ENCODE results near the gene TMEM218. TPM values are rescaled to one million over a fixed set of nuclear protein-coding genes. Genes with fewer than 3 reads are reported as not detected.
A peak's percentile ranks its signal among the peaks of the same experiment; 100 is the strongest.

The TMEM218 gene
- polyA plus RNA-seq, 3 donors = 50.0 to 52.8 (median 51.2) TPM

DNA sequence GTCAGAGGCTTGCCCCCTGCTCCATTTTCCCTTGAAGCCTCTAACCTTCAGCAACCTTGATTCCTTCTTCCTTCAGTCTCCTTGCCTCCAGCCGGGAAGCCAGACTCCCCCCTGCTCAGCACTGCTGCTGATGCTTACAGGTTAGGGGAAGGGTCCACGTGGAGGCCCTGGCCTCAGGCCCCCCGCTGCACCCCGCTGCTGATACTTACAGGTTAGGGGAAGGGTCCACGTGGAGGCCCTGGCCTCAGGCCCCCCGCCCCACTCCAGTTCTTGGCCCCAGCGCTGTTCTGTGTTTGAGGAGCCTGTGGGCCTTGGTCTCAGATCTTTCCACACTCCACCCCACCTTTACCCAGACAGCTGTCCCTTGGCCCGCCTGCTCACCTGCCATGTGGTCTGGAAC is 27.5 kb upstream of the TMEM218 start:
- no peak for DNase-seq

DNA sequence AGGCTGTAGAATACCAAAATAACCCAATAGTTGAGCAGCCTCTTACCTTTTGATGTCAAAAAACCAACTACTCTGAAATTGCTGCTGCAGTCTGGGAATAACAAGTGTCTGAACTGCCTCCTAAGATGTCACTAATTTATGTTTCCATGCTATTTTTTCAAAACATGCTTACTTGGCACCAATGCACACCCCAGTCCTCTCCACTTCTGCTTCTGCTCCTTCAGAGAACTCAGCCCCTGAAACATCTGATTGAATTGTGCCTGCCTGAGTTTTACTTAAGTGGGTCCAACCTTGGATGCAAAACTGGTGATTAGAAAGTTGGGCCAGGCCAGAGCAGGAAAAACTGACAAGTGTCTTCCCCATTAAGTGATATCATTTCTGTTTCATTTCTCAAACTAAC is 24.6 kb upstream of the TMEM218 start:
- DNase-seq = no peak

DNA sequence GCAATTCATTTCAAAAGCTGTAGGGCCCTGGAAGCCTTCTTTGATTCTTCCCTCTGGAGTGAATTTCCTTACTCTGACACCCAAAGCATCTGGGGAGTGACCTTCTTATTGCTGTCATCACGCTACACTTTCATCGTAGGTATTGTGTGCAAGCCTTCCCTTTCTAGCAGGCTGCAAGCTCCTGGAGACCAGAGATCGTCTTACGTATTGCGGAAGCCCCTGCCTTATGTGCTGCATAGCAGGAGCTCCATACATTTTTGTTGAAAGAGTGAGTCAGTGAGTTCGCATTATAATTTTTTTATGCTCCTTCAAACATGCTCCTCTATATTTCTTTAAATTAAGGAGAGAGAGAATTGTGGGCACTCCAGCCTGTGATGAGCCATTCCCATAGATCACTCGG is 21.2 kb upstream of the TMEM218 start:
- no peak for DNase-seq

DNA sequence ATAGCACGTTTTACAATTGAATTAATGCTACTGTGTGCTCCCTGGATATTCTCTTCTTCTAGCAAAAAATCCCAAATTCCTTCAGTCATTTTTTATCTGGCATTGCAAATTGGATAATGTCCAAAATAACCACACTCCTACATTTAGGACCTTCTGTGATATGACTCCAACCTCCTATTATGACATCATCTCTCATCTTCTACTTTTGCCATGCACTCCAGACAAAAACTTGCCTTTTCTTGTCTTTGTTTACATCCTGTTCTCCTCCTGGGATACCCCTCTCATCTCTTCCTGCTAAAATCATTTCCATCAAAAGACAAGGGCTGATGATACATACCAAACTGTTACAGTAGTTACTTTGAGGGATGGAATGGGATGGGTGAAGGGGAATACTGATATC is 20.6 kb upstream of the TMEM218 start:
- no peak for DNase-seq

DNA sequence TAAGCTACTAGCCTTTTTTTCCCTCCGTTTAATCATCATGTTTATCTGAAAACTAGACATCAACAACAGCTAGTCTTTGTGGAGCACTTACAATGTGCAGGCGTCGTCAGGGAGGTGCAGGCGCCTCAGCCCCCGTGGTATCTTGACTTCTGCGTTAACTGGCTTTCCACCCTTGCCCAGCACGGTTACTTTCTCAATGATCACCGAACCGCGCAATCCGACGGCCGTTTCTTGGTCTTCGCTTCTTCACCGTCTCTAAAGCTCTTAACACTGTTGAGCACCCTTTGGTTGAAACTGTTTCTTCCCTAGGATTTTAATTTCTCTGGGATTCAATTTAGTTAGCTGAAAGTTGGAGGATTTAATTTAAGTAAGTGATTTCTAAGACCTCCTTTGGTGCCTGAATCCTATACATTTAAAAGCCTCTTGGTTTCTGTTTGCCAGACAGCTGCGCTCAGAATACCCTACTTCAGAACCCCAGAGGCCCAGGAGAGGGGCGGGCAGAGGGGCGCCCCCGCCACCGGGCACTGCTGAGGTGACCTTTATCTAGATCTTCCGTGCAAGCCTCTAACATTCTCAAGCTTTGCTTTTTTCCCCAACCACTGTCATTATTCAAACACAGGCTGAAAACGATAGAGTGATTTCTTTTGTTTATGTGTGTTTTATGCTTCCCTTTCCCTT is 18.0 kb upstream of the TMEM218 start:
- no peak for DNase-seq

DNA sequence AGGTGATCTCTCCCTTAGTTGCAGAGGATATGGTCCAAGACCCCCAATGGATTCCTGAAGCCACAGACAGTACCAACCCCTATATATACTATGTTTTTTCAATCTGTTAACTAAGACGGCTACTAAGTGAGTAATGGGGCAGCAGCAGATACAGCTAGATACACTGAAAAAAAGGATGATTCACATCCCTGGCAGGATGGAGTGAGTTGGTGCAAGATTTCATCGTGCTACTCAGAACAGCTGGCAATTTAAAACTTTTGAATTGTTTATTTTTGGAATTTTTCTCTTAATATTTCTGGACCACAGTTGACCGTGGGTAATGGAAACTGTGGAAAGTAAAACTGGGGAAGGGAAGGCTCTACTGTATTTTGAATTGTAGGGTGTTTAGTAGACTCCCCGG is 17.0 kb upstream of the TMEM218 start:
- DNase-seq = no peak

DNA sequence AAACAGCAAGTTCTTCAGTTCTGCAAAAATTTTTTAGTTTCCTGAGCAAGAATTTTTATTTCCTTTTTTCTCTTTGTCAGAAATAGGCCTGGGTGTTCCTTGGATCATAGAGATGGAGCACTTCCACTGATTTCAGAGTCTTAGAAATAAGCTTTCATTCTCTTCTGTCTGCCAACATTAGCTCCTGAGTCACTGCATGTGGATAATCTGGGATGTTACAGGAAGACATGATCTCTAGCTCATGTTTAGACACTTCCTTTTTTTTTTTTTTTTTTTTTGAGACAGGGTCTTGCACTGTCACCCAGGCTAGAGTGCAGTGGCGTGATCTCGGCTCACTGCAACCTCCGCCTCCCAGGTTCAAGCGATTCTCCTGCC is 13.2 kb upstream of the TMEM218 start:
- DNase-seq = no peak

DNA sequence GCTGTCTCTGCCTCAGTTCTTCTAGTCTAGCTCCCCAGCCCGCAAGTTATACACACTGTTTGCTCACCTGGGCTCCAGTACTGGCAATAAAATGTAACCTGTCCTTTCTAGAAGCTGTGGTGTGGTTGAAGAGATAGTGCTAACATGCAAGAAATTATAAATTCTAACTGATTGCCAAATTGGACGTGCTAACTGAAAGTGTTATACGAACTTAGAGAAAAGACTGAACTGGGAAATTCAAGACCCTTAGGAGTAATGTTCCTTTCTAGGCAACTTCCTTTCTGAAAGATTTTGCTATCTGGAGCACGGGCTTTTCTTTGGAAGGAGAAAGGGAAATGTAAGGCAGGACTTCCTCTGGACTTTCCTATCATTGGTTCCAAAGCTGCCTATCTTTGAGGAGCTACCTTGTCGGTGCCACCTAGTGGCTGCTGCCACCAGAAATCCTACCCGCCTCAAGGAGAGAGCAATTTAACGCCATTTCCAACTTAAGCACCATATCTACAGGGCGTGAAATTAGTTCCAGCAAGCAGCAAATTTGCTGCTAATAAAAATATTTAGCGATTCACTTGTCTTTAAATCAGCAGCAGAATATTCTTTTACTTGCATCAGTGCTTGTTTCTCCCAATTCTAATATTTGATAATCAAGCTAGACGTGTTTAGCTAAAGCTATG is 12.7 kb upstream of the TMEM218 start:
- peak; percentile 29 for DNase-seq

DNA sequence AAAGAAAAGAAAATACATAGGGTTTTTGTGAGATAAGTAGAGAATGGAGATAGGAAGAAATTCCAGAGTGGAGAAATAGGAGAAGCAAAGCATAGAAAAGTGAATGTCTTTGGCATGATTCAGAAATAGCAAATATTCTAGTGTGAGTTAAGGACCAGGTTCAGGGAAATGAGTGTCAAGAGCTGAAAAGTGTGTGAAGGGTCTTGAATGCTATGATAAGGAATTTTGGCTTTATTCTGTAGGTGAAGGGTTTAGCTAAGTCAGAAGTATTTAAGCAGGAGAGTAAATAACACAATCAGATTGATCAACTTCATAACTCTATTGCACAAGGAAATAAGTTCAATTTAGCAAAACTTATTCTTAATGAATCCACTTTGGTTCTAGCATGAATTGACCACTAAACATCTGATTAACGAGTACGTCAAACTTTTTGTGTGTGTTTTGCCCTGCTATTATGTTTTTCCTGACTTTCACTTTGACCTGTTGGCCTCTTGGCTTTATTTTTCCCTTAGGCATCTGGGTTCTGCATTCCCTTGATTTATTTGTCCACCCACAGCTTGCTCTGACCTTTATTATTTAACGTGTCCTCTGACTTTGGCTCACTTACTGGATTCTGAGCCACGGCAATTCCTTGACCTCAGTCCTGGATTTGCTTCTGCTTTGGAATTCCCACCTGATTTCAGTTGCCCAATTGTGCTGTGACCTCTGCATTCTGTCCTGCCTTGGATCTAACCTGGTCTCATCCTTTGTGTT is 11.9 kb upstream of the TMEM218 start:
- DNase-seq = no peak

DNA sequence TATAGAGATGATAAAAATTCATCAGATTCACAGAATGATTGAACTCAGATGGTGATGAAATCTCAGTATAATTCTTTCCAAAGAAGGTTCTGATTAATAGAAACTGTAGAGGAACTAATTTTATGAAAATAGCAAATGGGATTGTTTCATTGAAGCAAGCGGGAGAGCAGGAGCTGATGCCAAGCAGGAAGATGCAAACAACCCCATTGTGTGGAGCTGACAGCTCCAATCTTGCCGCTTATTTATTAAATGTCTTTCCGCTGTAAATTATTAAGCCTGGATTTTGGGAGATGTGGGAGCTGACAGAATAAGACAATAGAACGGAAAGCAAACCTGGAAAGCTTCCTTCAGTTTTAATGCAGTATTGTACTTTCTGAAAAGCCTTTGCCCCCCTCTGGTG is 6.0 kb upstream of the TMEM218 start:
- DNase-seq = no peak

DNA sequence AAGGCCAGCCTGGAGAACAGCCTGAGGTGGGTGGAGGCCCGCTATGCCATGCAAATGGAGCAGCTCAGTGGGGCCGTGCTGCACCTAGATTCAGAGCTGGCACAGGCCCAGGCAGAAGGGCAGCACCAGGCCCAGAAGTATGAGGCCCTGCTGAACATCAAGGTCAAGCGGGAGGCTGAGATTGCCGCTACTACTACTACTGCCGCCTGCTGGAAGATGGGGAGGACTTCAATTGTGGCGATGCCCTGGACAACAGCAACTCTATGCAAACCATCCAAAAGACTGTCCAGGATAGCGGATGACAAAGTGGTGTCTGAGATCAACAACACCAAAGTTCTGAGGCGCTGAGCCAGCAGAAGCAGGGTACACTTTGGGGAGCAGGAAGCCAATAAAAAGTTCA is 3.1 kb upstream of the TMEM218 start:
- DNase-seq = no peak

DNA sequence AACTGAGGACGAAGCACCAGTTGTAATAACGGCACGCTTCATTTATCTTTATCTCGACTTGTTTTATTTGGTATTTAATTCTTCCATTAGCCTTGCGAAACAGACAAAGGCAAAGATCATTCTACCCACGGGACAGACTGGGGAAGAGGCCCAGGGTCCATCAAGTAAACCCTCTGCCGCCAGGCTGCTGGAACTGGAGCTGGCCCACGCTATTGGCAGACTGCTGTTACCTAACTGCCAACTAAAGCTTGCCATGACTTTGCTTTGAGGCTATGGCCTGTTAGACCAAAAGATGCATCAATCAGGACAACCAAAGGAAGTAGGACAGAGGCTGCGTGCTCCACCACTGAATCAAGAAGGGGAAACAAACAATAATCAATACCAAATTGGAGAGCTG is 780 bp upstream of the TMEM218 start:
- DNase-seq = no peak

DNA sequence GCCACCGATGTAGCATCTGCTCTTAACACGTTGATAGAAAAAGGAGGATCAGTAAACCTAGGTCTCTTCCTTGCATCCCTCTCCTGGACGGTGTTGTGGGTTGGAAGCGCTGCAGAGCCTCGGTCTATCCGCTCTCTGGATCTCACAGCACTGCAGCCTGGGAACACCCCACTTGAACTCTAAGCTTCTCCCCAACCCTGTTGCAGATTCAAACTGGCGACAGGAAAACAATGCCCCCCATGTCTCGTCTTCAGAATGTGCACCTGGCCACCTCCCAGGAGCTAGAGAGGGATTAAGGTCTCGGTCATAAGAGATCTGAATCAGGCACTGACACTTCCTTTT is 454 bp downstream of the TMEM218 start:
- no peak for DNase-seq

DNA sequence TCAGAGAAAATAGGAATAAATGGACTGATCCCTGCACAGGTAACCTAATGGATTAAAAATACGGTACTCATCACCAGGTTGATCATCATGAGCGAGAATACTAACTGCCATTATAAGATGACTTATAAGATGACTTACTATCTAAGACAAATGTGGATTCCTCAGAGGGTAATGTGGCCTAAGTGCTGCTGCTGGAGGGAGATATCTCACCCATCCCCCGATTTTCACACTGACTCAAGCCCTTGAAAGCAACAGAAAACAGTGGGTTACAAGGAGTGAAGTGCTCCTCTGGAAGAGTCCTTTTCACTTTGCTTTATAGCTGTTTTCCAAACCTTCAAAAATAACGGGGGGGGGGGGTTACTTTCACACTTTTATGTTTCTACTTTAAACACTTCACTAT is 920 bp downstream of the TMEM218 start:
- no peak for DNase-seq

DNA sequence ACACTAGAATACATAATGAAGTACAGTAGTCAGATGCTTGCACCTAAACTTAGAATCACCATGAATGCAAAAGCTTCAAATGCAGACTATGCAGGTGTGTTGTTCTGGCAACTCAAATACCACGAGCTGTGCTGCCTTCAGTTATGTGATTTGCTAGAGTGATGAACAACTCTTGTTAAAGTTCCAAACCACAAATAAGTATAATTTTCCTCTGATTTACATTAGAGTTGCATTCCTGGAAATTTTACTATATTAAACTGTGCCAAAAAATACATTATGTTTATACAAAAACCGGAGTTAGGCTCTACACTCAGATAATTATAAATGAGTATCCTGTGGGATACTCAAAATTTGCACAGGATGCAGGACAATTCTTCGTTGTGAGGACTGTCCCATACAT is 3.0 kb downstream of the TMEM218 start:
- DNase-seq = no peak

DNA sequence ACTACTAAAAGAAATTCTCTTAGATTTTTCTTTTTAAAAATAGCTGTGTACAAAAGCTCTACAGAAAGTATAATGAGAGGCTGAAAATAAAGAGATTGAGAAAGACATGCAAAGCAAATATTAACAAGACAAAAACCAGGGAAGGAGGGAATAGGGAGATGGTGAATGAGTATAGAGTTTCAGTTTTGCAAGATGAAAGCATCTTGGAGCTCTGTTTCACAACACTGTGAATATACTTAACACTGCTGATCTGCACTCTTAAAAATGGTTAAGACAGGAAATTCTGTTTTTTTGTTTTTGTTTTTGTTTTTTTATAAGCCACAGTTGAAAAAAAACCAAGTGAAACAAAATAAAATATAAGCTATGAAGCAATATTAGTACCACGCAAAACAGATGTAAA is 5.5 kb downstream of the TMEM218 start:
- DNase-seq = no peak

DNA sequence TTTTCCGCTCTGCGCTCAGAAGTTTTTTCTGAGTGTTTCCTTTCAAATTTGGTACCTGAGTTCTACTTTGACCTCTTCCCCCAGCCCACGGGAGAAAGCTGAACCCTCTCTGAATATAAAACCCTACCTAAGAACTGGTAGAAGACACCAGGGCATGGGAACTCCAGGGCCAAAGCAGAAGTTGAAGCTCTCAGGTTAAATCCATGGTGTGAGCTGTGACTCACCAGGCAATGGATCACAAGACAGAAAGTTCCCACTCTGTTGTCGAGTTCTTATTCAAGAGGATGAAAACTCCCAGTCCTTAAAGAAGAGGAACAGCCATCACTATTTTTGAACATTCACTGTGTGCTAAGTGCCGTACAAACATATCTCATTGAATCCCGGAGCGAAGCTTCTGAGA is 8.9 kb downstream of the TMEM218 start:
- no peak for DNase-seq

DNA sequence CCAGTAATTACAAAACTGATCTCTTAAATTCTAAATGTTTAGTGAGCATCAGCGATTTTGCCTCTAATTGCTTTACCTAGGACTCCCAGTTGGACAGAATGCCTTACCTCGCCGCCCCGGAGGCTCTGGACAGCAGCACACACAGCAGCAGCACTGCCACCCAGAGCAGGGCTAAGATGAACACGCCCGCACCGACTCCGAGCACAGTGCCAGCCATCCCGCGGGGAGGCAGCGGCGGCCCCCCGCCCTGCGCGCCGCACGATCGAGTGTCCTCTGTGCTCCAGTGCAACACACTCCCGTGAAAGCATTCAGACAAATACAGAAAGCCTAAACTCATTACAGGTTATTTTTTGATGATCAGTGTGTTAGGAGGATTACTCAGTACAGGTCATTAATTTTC is 9.4 kb downstream of the TMEM218 start:
- DNase-seq = no peak

DNA sequence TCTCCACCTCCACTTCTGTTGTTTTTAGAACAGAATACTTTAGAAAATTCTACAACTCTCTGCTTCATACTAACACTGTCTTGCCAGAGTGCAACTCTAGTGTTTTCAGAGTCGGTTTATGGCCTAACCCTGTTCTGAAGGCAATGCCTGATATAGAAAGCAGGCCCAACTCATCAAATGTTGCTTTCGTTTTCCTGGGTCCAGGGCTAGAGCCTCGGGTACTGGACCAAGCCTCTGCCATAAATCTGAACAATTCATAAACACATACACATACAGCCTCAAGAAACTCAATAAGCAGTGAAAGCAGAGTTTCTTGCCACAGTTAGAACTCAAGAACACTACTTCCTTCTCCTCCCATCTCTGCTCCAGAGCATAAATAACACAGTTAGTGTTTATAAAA is 9.8 kb downstream of the TMEM218 start:
- no peak for DNase-seq

DNA sequence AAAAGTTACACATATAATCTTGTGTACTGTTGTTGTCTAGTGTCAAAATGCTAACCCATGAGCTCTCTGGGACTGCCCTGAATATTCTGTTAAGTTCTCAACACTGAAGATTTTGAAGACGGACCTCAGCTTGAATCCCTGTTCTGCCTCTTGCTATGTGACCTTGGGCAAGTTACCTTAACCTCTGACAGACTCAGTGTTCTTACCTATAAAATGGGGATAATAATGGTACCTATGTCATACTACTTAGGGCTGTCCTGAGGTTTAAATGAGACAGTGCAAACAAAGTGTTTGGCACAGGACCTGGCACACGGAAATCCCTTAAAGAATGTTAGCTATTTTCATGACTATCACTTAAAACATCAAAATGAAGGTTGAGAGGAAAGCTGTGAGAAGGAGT is 11.3 kb downstream of the TMEM218 start:
- no peak for DNase-seq

DNA sequence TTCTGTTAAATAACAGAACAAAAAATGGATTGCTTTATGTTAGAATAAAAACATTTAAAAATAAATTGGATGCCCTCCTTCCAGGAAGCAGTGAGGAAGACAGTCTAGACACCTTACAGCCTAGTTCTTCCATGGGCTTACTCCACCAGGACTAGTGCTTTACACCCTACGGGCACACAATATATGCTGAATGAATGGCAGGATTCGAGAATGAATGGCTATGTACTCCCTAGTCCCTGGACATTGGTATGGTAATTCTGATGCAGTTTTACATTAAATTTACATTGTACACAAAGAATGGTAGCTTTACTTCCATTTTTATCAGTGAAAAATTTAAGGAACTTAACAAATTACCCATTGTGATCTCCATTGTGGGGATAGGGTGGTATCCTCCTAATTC is 16.7 kb downstream of the TMEM218 start:
- DNase-seq = no peak

DNA sequence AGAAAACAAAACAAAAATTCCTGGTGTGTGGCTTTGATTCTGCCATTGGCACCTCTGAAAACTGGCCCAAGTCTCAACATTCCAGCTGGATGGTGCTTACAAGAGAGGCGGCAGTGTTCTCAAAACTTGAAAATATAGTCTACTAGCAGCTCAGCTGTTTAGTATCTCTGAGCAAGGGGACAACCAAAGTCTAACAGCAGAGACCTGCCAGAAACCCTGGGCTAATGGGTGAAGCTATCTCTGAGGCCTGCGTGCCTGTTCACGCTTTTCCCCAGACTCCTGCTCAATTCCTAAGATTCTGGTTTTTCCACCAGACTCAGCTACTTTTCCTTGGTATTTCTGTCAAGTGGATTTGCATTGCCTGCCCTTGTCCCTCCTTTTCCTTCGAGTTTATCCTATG is 17.9 kb downstream of the TMEM218 start:
- no peak for DNase-seq

DNA sequence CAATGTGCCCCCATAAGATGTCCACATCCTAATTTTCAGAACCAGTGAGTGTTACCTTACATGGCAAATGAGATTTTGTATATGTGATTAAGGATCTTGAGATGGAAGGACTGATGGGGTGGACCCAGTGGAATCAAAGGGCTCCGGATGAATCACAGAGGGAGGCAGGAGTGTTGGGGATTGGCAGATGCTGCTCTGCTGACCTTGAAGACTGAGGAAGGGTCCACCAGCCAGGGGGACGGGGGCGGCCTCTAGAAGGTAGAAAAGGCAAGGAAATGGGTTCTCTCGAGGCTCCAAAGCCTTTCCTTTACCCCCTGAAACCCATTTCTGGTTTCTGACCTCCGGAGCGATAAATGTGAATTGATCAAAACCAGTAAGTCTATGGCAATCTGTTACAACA is 18.8 kb downstream of the TMEM218 start:
- no peak for DNase-seq
